MCF 10A (cell line): Measurements from ENCODE around the gene SACM1L. TPM values are rescaled to one million over a fixed set of nuclear protein-coding genes. Genes with fewer than 3 reads are reported as not detected.

Source experiments
- BruUV-seq: library from RNA; stranded (reverse); fragments of 400-500 nt; replicated peaks from 2 replicates; lab custom pipeline; 2021; lab: Mats Ljungman, UMichigan
- CTCF ChIA-PET: fragments of 300-600 bp; sonication (Branson Sonifier 250); formaldehyde crosslinking; extraction: SDS; loops from one replicate; lab custom pipeline; 2021; ENCODE audit warnings: antibody characterized with exemption, inconsistent platforms; lab: Yijun Ruan, JAX
- POLR2A ChIA-PET: fragments of 300-600, 350-650 bp; sonication (Branson Sonifier 250); formaldehyde crosslinking; extraction: SDS; loops from one replicate; lab custom pipeline; 2020; ENCODE audit warnings: antibody characterized with exemption, inconsistent platforms; lab: Yijun Ruan, JAX
- DNase-seq: peaks from one replicate; pipeline ENCODE4 v3.0.0-alpha.2; 2018; ENCODE audit not compliant: unreplicated experiment
- H3K27ac Mint-ChIP-seq: one replicate; pipeline ENCODE4 v1.8.0; 2022; ENCODE audit warnings: mild to moderate bottlenecking, low read depth, mixed read lengths; ENCODE audit not compliant: unreplicated experiment
- H3K27me3 Mint-ChIP-seq: one replicate; pipeline ENCODE4 v1.8.0; 2022; ENCODE audit warnings: mixed read lengths; ENCODE audit not compliant: insufficient read depth, unreplicated experiment
- H3K36me3 Mint-ChIP-seq: one replicate; pipeline ENCODE4 v1.8.0; 2022; ENCODE audit warnings: mild to moderate bottlenecking, moderate library complexity, mixed read lengths; ENCODE audit not compliant: insufficient read depth, unreplicated experiment
- H3K4me1 Mint-ChIP-seq: one replicate; pipeline ENCODE4 v1.8.0; 2022; ENCODE audit warnings: mixed read lengths; ENCODE audit not compliant: insufficient read depth, unreplicated experiment
- H3K4me3 Mint-ChIP-seq: one replicate; pipeline ENCODE4 v1.8.0; 2022; ENCODE audit warnings: mild to moderate bottlenecking, moderate library complexity, mixed read lengths; ENCODE audit not compliant: unreplicated experiment
- H3K9me3 Mint-ChIP-seq: one replicate; pipeline ENCODE4 v1.8.0; 2022; ENCODE audit warnings: mixed read lengths; ENCODE audit not compliant: unreplicated experiment
- CTCF ChIP-seq: fragments of 200-600 bp; IDR thresholded peaks from one replicate; pipeline ENCODE4 v1.8.0; 2022; ENCODE audit warnings: antibody characterized with exemption, mild to moderate bottlenecking; ENCODE audit not compliant: unreplicated experiment
- intact Hi-C: fragments of 100-400 bp; cut with micrococcal nuclease; formaldehyde crosslinking; loops from 2 replicates; pipeline ENCODE4 v1.14.1; 2022
- total RNA-seq: library from RNA; stranded (reverse); gene quantifications from 2 replicates; pipeline ENCODE4 v1.2.3, GENCODE V29; 2022

The SACM1L gene
- total RNA-seq, 1 experiment from 2014 or later = 39.3 TPM

- no peak for DNase-seq
- TF ChIP-seq CTCF = no peak
- intact Hi-C loops = loop anchor here (5.0 to 10.0 kb wide), 2 partner anchors 55 to 612 kb away; partner anchors contain the start of gene CCR5
- Mint-ChIP-seq H3K9me3 (no peaks in the 10 kb centered on the region), H3K27me3 (peaks cover 10% of the 10 kb centered on the region), H3K27ac (no peak overlapping the region), H3K36me3 (no peaks in the 10 kb centered on the region), H3K4me3 (no peak overlapping the region), H3K4me1 (peaks cover 6% of the 10 kb centered on the region)
- ChIA-PET CTCF (interaction anchor here (0.5 to 5.7 kb wide), 20 partner anchors 10 to 332 kb away, joined by 3 to 92 read pairs (median 4); no protein-coding TSS in a partner anchor), POLR2A (interaction anchor here (1.0 to 1.6 kb wide), 5 partner anchors 54 to 85 kb away, joined by 3 to 4 read pairs (median 3); partner anchors contain the start of gene LZTFL1)
- no TSS peak for BruUV-seq
Observed at GRCh38 chr3:45762647-45763302, 73.6 kb downstream of the SACM1L start.

GRCh38 chr3:45763303-45763675 is 74.1 kb downstream of the SACM1L start:
- intact Hi-C loops = loop anchor here (5.0 to 10.0 kb wide), 2 partner anchors 54 to 612 kb away; partner anchors contain the start of gene CCR5
- Mint-ChIP-seq H3K4me3 (no peak overlapping the region), H3K27ac (no peak overlapping the region), H3K9me3 (no peaks in the 10 kb centered on the region), H3K27me3 (peaks cover 15% of the 10 kb centered on the region), H3K36me3 (no peaks in the 10 kb centered on the region), H3K4me1 (peaks cover 6% of the 10 kb centered on the region)
- no TSS peak for BruUV-seq
- POLR2A ChIA-PET = interaction anchor here (1.1 to 1.2 kb wide), 2 partner anchors 53 to 60 kb away, joined by 3 read pairs; no protein-coding TSS in a partner anchor
- CTCF ChIA-PET = interaction anchor here (0.7 to 5.7 kb wide), 8 partner anchors 9 to 175 kb away, joined by 3 to 92 read pairs (median 3); no protein-coding TSS in a partner anchor
- DNase-seq = no peak
- TF ChIP-seq CTCF = no peak

- intact Hi-C loops = loop anchor here (10.0 kb wide), 1 partner anchor 609 kb away; the partner anchor contains the start of gene CCR5
- no peak for DNase-seq
- CTCF ChIA-PET = no interaction called here
- Mint-ChIP-seq H3K27ac (no peak overlapping the region), H3K36me3 (no peaks in the 10 kb centered on the region), H3K4me3 (no peak overlapping the region), H3K4me1 (peaks cover 6% of the 10 kb centered on the region), H3K9me3 (no peaks in the 10 kb centered on the region), H3K27me3 (peaks cover 36% of the 10 kb centered on the region)
- no peak for TF ChIP-seq CTCF
- BruUV-seq = no TSS peak
- POLR2A ChIA-PET = interaction anchor here (0.6 kb wide), 1 partner anchor 25 kb away, joined by 3 read pairs; no protein-coding TSS in a partner anchor
Observed at GRCh38 chr3:45765266-45765851, 76.2 kb downstream of the SACM1L start.

GRCh38 chr3:45765958-45766357 is 76.8 kb downstream of the SACM1L start:
- CTCF ChIA-PET = interaction anchor here (1.0 kb wide), 1 partner anchor 51 kb away, joined by 3 read pairs; no protein-coding TSS in a partner anchor
- Mint-ChIP-seq H3K4me1 (peaks cover 6% of the 10 kb centered on the region), H3K9me3 (no peaks in the 10 kb centered on the region), H3K4me3 (no peak overlapping the region), H3K36me3 (no peaks in the 10 kb centered on the region), H3K27me3 (peaks cover 42% of the 10 kb centered on the region), H3K27ac (no peak overlapping the region)
- no peak for DNase-seq
- TF ChIP-seq CTCF = no peak
- BruUV-seq = no TSS peak
- POLR2A ChIA-PET = interaction anchor here (0.6 kb wide), 1 partner anchor 25 kb away, joined by 3 read pairs; no protein-coding TSS in a partner anchor
- intact Hi-C loops = loop anchor here (10.0 kb wide), 1 partner anchor 609 kb away; the partner anchor contains the start of gene CCR5
